Duodenal mucosa (tissue), 2 donors: ENCODE data around the gene MSI2.

Source experiments
- H3K27ac ChIP-seq: one replicate; pipeline ENCODE4 v1.7.0; 2013; ENCODE audit warnings: low read depth, low read length
- H3K27me3 ChIP-seq, 2 donors: one replicate each; pipeline ENCODE4 v1.7.0; 2013; ENCODE audit warnings: low read length in 2 of 2, control low read depth in 1 of 2; ENCODE audit not compliant: insufficient read depth in 2 of 2, control insufficient read depth in 1 of 2
- H3K36me3 ChIP-seq, 2 donors: one replicate each; pipeline ENCODE4 v1.7.0; 2013; ENCODE audit warnings: low read length in 2 of 2, control low read depth in 1 of 2; ENCODE audit not compliant: insufficient read depth in 2 of 2, control insufficient read depth in 1 of 2
- H3K4me1 ChIP-seq, 2 donors: one replicate each; pipeline ENCODE4 v1.7.0; 2013; ENCODE audit warnings: low read length in 2 of 2, control low read depth in 1 of 2; ENCODE audit not compliant: insufficient read depth in 2 of 2, control insufficient read depth in 1 of 2
- H3K4me3 ChIP-seq, 2 donors: one replicate each; pipeline ENCODE4 v1.7.0; 2013; ENCODE audit warnings: low read length in 2 of 2, low read depth in 1 of 2
- H3K9ac ChIP-seq, 2 donors: one replicate each; pipeline ENCODE4 v1.7.0; 2013; ENCODE audit warnings: low read length in 2 of 2, low read depth in 1 of 2
- H3K9me3 ChIP-seq, 2 donors: one replicate each; pipeline ENCODE4 v1.7.0; 2013; ENCODE audit warnings: low read length in 2 of 2, control low read depth in 1 of 2; ENCODE audit not compliant: control insufficient read depth in 1 of 2

The MSI2 gene

DNA sequence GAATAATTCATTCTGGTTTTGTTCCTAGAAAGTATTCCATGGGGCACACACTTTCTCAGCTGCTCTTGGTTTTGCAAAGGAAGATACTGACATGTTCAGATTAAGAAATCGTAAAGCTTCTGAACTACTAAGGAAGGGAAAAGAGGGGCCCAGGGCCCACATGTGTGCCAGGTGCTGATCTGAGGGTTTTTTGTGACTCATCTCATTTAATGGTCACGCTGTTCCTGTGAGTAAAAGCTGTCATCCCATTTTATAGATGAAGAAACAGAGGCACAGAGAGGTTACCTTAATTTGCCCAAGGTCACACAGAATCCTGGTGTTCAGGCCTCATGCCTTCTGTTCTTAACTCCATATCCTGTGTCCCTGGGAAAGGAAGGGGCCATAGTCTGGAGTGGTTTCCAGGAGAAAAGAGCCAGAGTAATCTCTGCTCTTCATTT lies 113.2 kb downstream of the MSI2 start:
- H3K27ac ChIP-seq, result no peak overlapping the region

GRCh38 chr17:57370037-57370581 lies 113.8 kb downstream of the MSI2 start:
- peak overlapping the region; percentile 11 for H3K27ac ChIP-seq
- peaks cover 0 to 8% of the 10 kb centered on the region in 2 donors for H3K9me3 ChIP-seq
- H3K27me3 ChIP-seq, result no peaks in the 10 kb centered on the region
- H3K4me3 ChIP-seq, result no peak overlapping the region
- no peaks in the 10 kb centered on the region for H3K36me3 ChIP-seq
- no peak overlapping the region for H3K9ac ChIP-seq
- peaks cover 12 to 21% of the 10 kb centered on the region in 2 donors for H3K4me1 ChIP-seq

More for the DNA sequence above, 113.2 kb downstream of the MSI2 start:
- H3K4me3 ChIP-seq, result no peak overlapping the region
- no peaks in the 10 kb centered on the region for H3K27me3 ChIP-seq
- H3K36me3 ChIP-seq, result no peaks in the 10 kb centered on the region
- H3K4me1 ChIP-seq, result peaks cover 12 to 21% of the 10 kb centered on the region in 2 donors
- H3K9me3 ChIP-seq, result peaks cover 0 to 8% of the 10 kb centered on the region in 2 donors
- H3K9ac ChIP-seq, result no peak overlapping the region

- Histone ChIP-seq H3K27ac (peak overlapping the region; percentile 11), H3K27me3 (no peaks in the 10 kb centered on the region), H3K36me3 (no peaks in the 10 kb centered on the region), H3K4me3 (no peak overlapping the region), H3K9me3 (peaks cover 0 to 8% of the 10 kb centered on the region in 2 donors), H3K9ac (no peak overlapping the region), H3K4me1 (peaks cover 12 to 22% of the 10 kb centered on the region in 2 donors)
Observed at GRCh38 chr17:57370619-57371018, 114.3 kb downstream of the MSI2 start.

DNA sequence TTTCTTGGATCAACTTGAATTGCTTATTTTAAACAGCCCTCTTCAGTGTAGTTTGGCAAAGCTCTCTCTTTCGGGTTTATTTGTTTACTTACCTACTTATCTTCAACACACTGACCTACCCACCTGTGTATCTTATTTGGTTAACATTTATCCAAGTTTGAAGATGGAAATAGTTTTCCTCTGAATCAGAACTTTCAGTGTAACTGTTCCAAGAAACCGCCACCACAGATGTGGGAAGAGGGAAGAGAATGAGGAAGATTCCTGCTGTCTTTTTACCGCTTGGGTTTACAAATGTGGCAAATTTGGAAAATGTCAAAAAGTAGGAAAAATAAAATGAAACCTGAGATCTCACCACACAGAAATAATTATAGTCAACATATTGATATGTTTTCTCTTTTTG lies 115.8 kb downstream of the MSI2 start:
- peaks cover 5 to 20% of the 10 kb centered on the region in 2 donors for H3K4me1 ChIP-seq
- peaks cover 0 to 8% of the 10 kb centered on the region in 2 donors for H3K9me3 ChIP-seq
- no peak overlapping the region for H3K4me3 ChIP-seq
- no peaks in the 10 kb centered on the region for H3K27me3 ChIP-seq
- no peak overlapping the region for H3K9ac ChIP-seq
- no peaks in the 10 kb centered on the region for H3K36me3 ChIP-seq
- no peak overlapping the region for H3K27ac ChIP-seq

- no peak overlapping the region for H3K9ac ChIP-seq
- peaks cover 0 to 8% of the 10 kb centered on the region in 2 donors for H3K9me3 ChIP-seq
- H3K4me3 ChIP-seq, result no peak overlapping the region
- no peaks in the 10 kb centered on the region for H3K36me3 ChIP-seq
- H3K27ac ChIP-seq, result no peak overlapping the region
- H3K4me1 ChIP-seq, result peaks cover 5 to 20% of the 10 kb centered on the region in 2 donors
- H3K27me3 ChIP-seq, result no peaks in the 10 kb centered on the region
Observed at GRCh38 chr17:57373048-57373447, 116.7 kb downstream of the MSI2 start.

GRCh38 chr17:57373756-57374155 lies 117.4 kb downstream of the MSI2 start:
- Histone ChIP-seq H3K4me1 (peaks cover 5 to 20% of the 10 kb centered on the region in 2 donors), H3K9ac (no peak overlapping the region), H3K27me3 (no peaks in the 10 kb centered on the region), H3K9me3 (peaks cover 0 to 8% of the 10 kb centered on the region in 2 donors), H3K4me3 (no peak overlapping the region), H3K27ac (no peak overlapping the region), H3K36me3 (no peaks in the 10 kb centered on the region)

DNA sequence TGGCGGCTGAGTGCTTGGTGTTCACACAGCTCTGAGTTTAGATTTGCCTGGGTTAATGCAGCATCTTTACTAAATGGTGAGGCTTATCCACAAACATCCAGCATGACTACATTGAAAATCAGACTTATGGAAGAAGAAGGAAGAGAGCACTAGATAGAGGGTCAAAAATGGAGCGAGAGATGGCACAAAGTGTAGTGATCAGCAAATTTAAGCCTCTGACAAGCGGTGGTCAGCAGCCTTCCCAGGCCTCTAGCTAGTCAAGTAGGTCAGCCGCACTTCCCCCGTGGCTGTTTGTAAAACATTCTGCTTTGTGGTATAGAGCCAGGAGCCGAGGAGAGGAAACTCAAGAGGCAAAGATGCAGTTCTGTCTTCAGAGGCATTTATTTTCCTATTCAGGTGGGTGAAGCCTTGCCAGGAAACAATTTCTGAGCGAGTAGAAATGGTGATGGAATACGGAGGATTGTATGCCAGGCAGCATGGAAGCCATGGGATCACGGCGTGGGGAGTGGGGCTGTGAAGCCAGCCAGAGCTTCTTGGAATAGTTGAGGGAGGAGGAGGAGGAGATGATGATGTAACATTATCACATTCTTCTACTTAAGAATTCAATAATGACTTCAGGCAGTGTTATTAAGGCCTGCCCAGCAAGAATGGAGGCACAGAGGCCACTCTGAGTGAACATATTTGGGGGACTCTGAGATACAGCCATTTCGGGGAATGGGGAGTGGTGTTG lies 118.9 kb downstream of the MSI2 start:
- no peaks in the 10 kb centered on the region for H3K27me3 ChIP-seq
- H3K9ac ChIP-seq, result no peak overlapping the region
- H3K4me3 ChIP-seq, result no peak overlapping the region
- no peaks in the 10 kb centered on the region for H3K36me3 ChIP-seq
- no peak overlapping the region for H3K27ac ChIP-seq
- peaks cover 0 to 8% of the 10 kb centered on the region in 2 donors for H3K9me3 ChIP-seq
- peaks cover 6 to 7% of the 10 kb centered on the region in 2 donors for H3K4me1 ChIP-seq

- Histone ChIP-seq H3K4me3 (no peak overlapping the region), H3K4me1 (peaks cover 3 to 5% of the 10 kb centered on the region in 2 donors), H3K27me3 (no peaks in the 10 kb centered on the region), H3K27ac (no peak overlapping the region), H3K9me3 (peaks cover 0 to 8% of the 10 kb centered on the region in 2 donors), H3K36me3 (no peaks in the 10 kb centered on the region), H3K9ac (no peak overlapping the region)
Observed at GRCh38 chr17:57375770-57376225, 119.5 kb downstream of the MSI2 start.

DNA sequence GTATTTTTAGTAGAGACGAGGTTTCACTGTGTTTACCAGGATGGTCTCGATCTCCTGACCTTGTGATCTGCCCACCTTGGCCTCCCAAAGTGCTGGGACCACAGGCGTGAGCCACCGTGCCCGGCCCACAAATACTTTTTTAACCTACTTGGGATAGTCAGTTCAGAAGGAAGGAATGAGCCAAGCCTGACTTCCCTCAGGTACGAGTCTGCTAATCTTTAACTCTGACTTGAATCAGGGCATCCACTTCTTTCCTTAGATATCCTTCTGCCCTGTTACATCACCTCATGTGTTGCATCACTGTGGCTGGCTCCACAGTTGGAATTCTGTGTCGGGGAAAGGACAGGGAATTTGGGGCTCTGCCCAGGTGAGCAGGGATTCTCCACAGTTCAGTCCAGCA lies 120.8 kb downstream of the MSI2 start:
- peaks cover 3 to 5% of the 10 kb centered on the region in 2 donors for H3K4me1 ChIP-seq
- H3K27me3 ChIP-seq, result no peaks in the 10 kb centered on the region
- H3K9ac ChIP-seq, result no peak overlapping the region
- no peaks in the 10 kb centered on the region for H3K36me3 ChIP-seq
- H3K9me3 ChIP-seq, result peaks cover 0 to 8% of the 10 kb centered on the region in 2 donors
- H3K4me3 ChIP-seq, result no peak overlapping the region
- no peak overlapping the region for H3K27ac ChIP-seq

GRCh38 chr17:57379237-57379894 lies 123.0 kb downstream of the MSI2 start:
- Histone ChIP-seq H3K36me3 (no peaks in the 10 kb centered on the region), H3K27me3 (no peaks in the 10 kb centered on the region), H3K4me1 (peaks cover 3 to 5% of the 10 kb centered on the region in 2 donors), H3K27ac (no peak overlapping the region), H3K4me3 (no peak overlapping the region), H3K9ac (no peak overlapping the region), H3K9me3 (peaks cover 0 to 5% of the 10 kb centered on the region in 2 donors)
